ENCODE data around the gene ZBED5.
A peak's percentile ranks its signal among the peaks of the same experiment; 100 is the strongest.
"Not testable (repeated sequence)": the region's sequence is repeated elsewhere in the genome, so short reads cannot be mapped to it uniquely, and the experiment has no call there.

The ZBED5 gene

GRCh38 chr11:10857709-10858438 lies at the start of gene ZBED5:
Gene ZBED5 (minus strand): TSS chr11:10858053. CDS start chr11:10854945, 3,108 bp downstream.
- DNase-seq = peak; percentile 98

GRCh38 chr11:10906521-10906920 lies 48.7 kb upstream of the ZBED5 start:
- no peak for DNase-seq

GRCh38 chr11:10902301-10903063 lies 44.6 kb upstream of the ZBED5 start:
- no peak for DNase-seq

- DNase-seq = no peak
Measured at GRCh38 chr11:10900681-10901415, 43.0 kb upstream of the ZBED5 start.

GRCh38 chr11:10899121-10899830 lies 41.4 kb upstream of the ZBED5 start:
- DNase-seq = peak; percentile 13

GRCh38 chr11:10898763-10899025 lies 40.8 kb upstream of the ZBED5 start:
- DNase-seq = no peak

- no peak for DNase-seq
Measured at GRCh38 chr11:10898003-10898762, 40.3 kb upstream of the ZBED5 start.

- DNase-seq = no peak
Measured at GRCh38 chr11:10897150-10897549, 39.3 kb upstream of the ZBED5 start.

- DNase-seq = no peak
Measured at GRCh38 chr11:10896493-10896892, 38.6 kb upstream of the ZBED5 start.

GRCh38 chr11:10895285-10895684 lies 37.4 kb upstream of the ZBED5 start:
- DNase-seq = no peak

GRCh38 chr11:10894666-10895065 lies 36.8 kb upstream of the ZBED5 start:
- DNase-seq = no peak

GRCh38 chr11:10893714-10894151 lies 35.9 kb upstream of the ZBED5 start:
- DNase-seq = no peak

- DNase-seq = no peak
Measured at GRCh38 chr11:10892250-10892649, 34.4 kb upstream of the ZBED5 start.

GRCh38 chr11:10891151-10891720 lies 33.4 kb upstream of the ZBED5 start:
- DNase-seq = no peak

- not testable (repeated sequence) for DNase-seq
Measured at GRCh38 chr11:10890083-10890482, 32.2 kb upstream of the ZBED5 start.

GRCh38 chr11:10887307-10887706 lies 29.5 kb upstream of the ZBED5 start:
- DNase-seq = no peak

- no peak for DNase-seq
Measured at GRCh38 chr11:10886652-10887250, 28.9 kb upstream of the ZBED5 start.

GRCh38 chr11:10885703-10886363 lies 28.0 kb upstream of the ZBED5 start:
- DNase-seq = no peak

- DNase-seq = not testable (repeated sequence)
Measured at GRCh38 chr11:10884292-10884691, 26.4 kb upstream of the ZBED5 start.

GRCh38 chr11:10881892-10882291 lies 24.0 kb upstream of the ZBED5 start:
- no peak for DNase-seq

All from NCI-H1105 (cell line).